AG09319 (cell line): Measurements from ENCODE around the gene TRPM8.

Experiments
- DNase-seq: peaks from one replicate; pipeline ENCODE4 v3.0.0-alpha.2; 2010; ENCODE audit warnings: low read depth; ENCODE audit errors: extremely low read depth
- TF ChIP-seq, protein P1 (sequence below): IDR thresholded peaks from 2 replicates; pipeline ENCODE4 v1.5.1; 2011; ENCODE audit warnings: low read depth, mild to moderate bottlenecking, inconsistent platforms, low read length, moderate library complexity

The TRPM8 gene

DNA sequence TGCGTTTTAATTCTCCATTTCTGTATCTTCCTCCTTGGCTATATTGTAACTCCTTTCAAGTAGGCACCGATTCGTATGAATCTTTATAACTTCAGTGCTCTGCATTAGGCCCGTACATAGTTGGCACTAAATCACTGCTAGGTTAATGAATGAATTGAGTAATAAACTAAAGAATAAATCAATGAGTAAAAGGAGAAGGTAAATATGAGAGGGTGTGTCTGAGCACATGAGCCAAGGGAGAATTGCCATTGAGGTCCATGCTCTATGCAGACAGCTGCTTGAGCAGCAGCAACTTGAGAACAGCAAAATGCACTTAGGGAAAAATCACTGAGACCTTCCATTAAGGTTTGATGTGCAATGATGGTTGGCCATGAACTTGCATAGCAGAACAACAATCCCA is 11.2 kb upstream of the TRPM8 start:
- no peak for DNase-seq
- TF ChIP-seq, protein P1, sequence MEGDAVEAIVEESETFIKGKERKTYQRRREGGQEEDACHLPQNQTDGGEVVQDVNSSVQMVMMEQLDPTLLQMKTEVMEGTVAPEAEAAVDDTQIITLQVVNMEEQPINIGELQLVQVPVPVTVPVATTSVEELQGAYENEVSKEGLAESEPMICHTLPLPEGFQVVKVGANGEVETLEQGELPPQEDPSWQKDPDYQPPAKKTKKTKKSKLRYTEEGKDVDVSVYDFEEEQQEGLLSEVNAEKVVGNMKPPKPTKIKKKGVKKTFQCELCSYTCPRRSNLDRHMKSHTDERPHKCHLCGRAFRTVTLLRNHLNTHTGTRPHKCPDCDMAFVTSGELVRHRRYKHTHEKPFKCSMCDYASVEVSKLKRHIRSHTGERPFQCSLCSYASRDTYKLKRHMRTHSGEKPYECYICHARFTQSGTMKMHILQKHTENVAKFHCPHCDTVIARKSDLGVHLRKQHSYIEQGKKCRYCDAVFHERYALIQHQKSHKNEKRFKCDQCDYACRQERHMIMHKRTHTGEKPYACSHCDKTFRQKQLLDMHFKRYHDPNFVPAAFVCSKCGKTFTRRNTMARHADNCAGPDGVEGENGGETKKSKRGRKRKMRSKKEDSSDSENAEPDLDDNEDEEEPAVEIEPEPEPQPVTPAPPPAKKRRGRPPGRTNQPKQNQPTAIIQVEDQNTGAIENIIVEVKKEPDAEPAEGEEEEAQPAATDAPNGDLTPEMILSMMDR: no peak

DNA sequence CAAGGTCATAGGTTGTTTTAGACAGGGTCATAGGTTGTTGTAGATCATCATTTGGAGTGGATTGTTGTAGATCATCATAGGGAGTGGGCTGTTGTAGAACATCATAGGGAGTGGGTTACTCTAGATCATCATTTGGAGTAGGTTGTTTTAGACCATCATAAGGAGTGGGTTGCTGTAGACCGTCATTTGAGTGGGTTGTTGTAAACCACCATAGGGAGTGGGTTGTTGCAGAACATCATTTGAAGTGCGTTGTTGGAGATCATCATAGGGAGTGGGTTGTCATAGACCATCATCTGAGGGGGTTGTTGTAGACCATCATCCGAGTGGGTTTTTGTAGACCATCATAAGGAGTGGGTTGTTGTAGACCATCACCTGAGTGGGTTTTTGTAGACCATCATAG is 9.5 kb upstream of the TRPM8 start:
- TF ChIP-seq, protein P1: no peak
- DNase-seq: no peak

DNA sequence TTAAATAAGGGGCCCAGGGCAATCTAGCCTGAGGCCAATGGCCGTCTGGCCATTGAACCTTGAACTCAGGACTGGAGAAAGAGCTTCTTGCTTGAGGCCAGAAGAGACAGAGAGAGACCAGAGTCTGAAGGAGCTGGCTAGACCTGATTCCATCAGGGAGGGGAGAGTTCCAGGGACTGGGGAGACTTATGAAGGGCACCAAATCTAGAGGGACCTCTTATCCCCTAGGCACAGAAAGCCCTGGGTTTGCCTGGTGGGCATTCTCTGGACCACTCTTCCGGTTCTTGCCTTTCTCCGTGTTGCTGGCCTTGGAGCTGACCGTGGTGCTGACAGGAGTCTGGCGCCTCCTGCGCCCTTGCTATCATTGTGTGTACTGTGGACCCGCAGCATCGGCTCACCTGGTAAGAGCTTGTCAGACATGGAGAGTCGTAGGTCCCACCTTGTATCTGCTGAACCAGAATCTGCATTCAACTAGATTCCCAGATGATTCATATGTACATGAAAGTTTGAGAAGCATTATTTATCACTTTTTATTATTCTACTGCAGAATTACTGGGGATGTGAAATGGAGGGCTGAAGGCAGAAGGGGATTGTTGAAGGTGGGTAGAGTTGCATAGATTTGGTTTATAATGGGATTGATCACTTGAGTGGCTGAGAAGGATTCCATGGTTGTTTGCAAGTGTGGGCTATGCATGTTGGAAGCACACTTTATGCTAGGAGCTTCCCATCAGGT is 4.3 kb upstream of the TRPM8 start:
- TF ChIP-seq, protein P1: no peak
- DNase-seq: no peak

DNA sequence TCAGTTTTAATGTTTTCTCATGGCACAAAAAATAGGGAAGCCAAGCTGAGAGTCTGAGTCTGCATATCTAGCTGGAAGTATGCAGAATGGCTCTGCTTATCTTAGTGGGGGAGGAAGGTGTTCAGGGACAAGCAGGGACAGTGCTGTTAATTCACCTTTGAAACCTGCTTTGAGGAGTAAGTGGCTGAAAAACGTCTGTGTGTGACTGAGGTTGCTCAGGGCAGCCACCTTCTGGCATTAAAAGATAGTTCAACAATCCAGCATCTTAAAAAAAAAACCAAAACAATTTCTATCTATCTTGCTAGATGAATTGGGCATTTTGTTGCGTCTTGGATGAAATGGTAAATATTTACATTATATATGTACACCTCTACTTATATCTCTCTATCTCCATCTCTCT is 2.0 kb upstream of the TRPM8 start:
- TF ChIP-seq, protein P1: peak; percentile 3
- no peak for DNase-seq

DNA sequence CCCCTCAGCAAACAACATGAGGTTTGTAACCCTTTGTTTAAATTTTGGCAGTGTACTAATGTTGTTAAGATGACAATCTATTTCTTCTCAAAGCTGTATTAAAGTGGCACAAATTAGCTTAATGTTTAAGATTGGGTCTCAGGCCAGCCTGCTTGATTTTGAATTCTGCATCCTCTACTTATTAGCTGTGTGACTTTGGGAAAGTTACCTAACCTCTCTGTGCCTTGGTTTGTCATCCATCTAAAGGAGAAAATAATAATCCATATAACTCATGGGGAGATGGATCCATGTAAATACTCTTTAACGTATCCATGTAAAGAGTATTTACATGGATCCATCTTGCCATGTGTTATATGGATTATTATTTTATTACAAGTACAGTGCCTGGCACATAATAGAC is 2.1 kb downstream of the TRPM8 start:
- DNase-seq: no peak
- TF ChIP-seq, protein P1: no peak

DNA sequence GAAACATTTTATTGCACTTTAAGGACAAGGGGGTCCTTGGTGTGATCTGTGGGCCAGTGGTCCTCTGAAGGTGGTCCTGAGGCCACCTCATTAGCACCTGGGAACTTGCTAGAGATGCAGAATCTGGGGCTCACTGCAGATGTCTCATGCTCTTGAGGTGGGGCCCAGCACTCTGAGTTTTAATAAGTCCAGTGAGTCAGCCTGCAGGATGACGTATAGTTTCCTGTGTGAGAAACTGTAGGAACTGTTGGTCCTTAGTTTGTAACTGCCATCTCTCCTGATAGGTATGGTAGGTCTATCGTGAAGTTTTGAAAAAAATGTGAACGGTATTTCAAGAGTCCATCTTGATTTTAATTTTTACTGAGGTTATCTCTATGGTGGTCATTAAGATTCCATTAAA is 2.8 kb downstream of the TRPM8 start:
- TF ChIP-seq, protein P1: no peak
- DNase-seq: no peak

DNA sequence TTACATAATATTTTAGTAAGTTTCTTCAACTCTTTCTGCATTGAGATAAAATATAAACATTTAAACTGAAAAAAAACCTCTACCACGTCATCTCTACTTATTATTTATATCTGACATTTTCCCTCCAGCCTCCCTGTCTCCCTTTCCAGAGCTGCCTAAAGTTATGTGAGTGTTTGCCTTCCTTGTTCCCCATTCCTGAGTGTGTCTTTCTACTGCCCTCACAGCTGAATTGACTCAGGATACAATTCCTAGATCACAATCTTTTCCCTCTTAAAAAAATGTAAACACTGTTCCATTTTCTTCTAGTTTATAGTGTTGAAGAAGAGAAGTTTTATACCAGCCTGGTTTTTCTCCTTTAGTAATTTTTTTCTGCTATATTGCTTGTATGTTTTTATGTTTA is 5.3 kb downstream of the TRPM8 start:
- no peak for DNase-seq
- TF ChIP-seq, protein P1: no peak
